Stimulated activated CD8-positive, alpha-beta memory T cell treated with anti-CD3 and anti-CD28 coated beads, Interleukin-4, amount 100 ng/mL, for 4 hours (primary cell): Measurements from ENCODE around the gene DLG2.

Experiments
- DNase-seq, 2 donors: peaks; one replicate each; pipeline ENCODE4 v3.0.0-alpha.2; 2020; ENCODE audit warnings: low read depth in 2 of 2, low spot score in 1 of 2

Gene DLG2

GRCh38 chr11:83558281-83558680 lies 2068.9 kb downstream of the DLG2 start:
- no peak for DNase-seq

- no peak for DNase-seq
These were observed 2069.5 kb downstream of the DLG2 start for GRCh38 chr11:83557653-83558052.

GRCh38 chr11:83554876-83555275 lies 2072.3 kb downstream of the DLG2 start:
- DNase-seq: no peak

GRCh38 chr11:83549984-83550667 lies 2077.0 kb downstream of the DLG2 start:
- no peak for DNase-seq

GRCh38 chr11:83546368-83546767 lies 2080.8 kb downstream of the DLG2 start:
- DNase-seq: no peak

GRCh38 chr11:83545494-83546260 lies 2081.5 kb downstream of the DLG2 start:
- no peak for DNase-seq

GRCh38 chr11:83544846-83545245 lies 2082.3 kb downstream of the DLG2 start:
- no peak for DNase-seq

GRCh38 chr11:83543706-83544439 lies 2083.3 kb downstream of the DLG2 start:
- DNase-seq: no peak

- DNase-seq: no peak
These were observed 2084.3 kb downstream of the DLG2 start for GRCh38 chr11:83542861-83543260.

- no peak for DNase-seq
These were observed 2086.4 kb downstream of the DLG2 start for GRCh38 chr11:83540728-83541127.

- DNase-seq: no peak
These were observed 2086.9 kb downstream of the DLG2 start for GRCh38 chr11:83540112-83540675.

GRCh38 chr11:83538286-83538685 lies 2088.9 kb downstream of the DLG2 start:
- no peak for DNase-seq

- DNase-seq: no peak
These were observed 2090.0 kb downstream of the DLG2 start for GRCh38 chr11:83537131-83537610.

GRCh38 chr11:83533166-83533565 lies 2094.0 kb downstream of the DLG2 start:
- DNase-seq: no peak

GRCh38 chr11:83528877-83529276 lies 2098.3 kb downstream of the DLG2 start:
- DNase-seq: no peak

GRCh38 chr11:83528225-83528624 lies 2098.9 kb downstream of the DLG2 start:
- no peak for DNase-seq

- no peak for DNase-seq
These were observed 2103.5 kb downstream of the DLG2 start for GRCh38 chr11:83523676-83524075.

- DNase-seq: no peak
These were observed 2104.2 kb downstream of the DLG2 start for GRCh38 chr11:83522911-83523310.

- no peak for DNase-seq
These were observed 2105.2 kb downstream of the DLG2 start for GRCh38 chr11:83521647-83522596.

- no peak for DNase-seq
These were observed 2106.3 kb downstream of the DLG2 start for GRCh38 chr11:83520849-83521248.
